D721Med (cell line): ENCODE results near the gene NFE2.

ENCODE experiments used
- DNase-seq: peaks from one replicate; pipeline ENCODE4 v3.0.0; 2011; ENCODE audit warnings: low spot score; ENCODE audit not compliant: insufficient read length
- FAIRE-seq: peaks from 2 replicates; lab custom pipeline; 2011; peaks lifted over from hg19 to GRCh38; lab: Jason Lieb, UNC
- CTCF ChIP-seq: IDR thresholded peaks from 2 replicates; pipeline ENCODE4 v1.5.1; 2012; ENCODE audit warnings: mild to moderate bottlenecking, control low read depth; ENCODE audit not compliant: insufficient read depth; ENCODE audit errors: missing control alignments

Gene NFE2

GRCh38 chr12:54272214-54272613 lies 28.6 kb downstream of the NFE2 start:
- DNase-seq (no peak), FAIRE-seq (no peak)
- no peak for TF ChIP-seq CTCF

- FAIRE-seq: no peak
- TF ChIP-seq CTCF: no peak
- DNase-seq: no peak
Observed at GRCh38 chr12:54270345-54270744, 30.5 kb downstream of the NFE2 start.

GRCh38 chr12:54266852-54267251 lies 34.0 kb downstream of the NFE2 start:
- no peak for FAIRE-seq
- no peak for TF ChIP-seq CTCF

GRCh38 chr12:54265364-54265812 lies 35.4 kb downstream of the NFE2 start:
- no peak for FAIRE-seq

More at GRCh38 chr12:54266852-54267251, 34.0 kb downstream of the NFE2 start:
- DNase-seq: no peak

GRCh38 chr12:54262403-54262925 lies 38.4 kb downstream of the NFE2 start:
- FAIRE-seq (no peak), DNase-seq (no peak)
- no peak for TF ChIP-seq CTCF

More at GRCh38 chr12:54265364-54265812, 35.4 kb downstream of the NFE2 start:
- no peak for TF ChIP-seq CTCF
- no peak for DNase-seq

GRCh38 chr12:54261815-54262402 lies 38.9 kb downstream of the NFE2 start:
- FAIRE-seq: no peak
- DNase-seq: no peak
- TF ChIP-seq CTCF: no peak
